Activated CD4-positive, alpha-beta memory T cell treated with anti-CD3 and anti-CD28 coated beads, Interleukin-2, amount 10 ng/mL, durations not matched to agents 7 days and 5 days (primary cell): ENCODE data around the gene ACAD11. TPM values are rescaled to one million over a fixed set of nuclear protein-coding genes. Genes with fewer than 3 reads are reported as not detected.
A peak's percentile ranks its signal among the peaks of the same experiment; 100 is the strongest.

Experiments
- CTCF ChIA-PET: fragments of 350-600 bp; sonication (Branson Sonifier 250); formaldehyde crosslinking; loops from one replicate; lab custom pipeline; 2021; ENCODE audit warnings: antibody characterized with exemption, inconsistent platforms; lab: Charles Lee
- POLR2A ChIA-PET: fragments of 350-600 bp; sonication (Branson Sonifier 250); formaldehyde crosslinking; loops from one replicate; lab custom pipeline; 2021; ENCODE audit warnings: antibody characterized with exemption; lab: Charles Lee
- DNase-seq: peaks from one replicate; pipeline ENCODE4 v3.0.0-alpha.2; 2020
- H3K27ac Mint-ChIP-seq: one replicate; pipeline ENCODE4 v1.8.0; 2021; ENCODE audit warnings: mild to moderate bottlenecking, mixed read lengths
- H3K27me3 Mint-ChIP-seq: one replicate; pipeline ENCODE4 v1.8.0; 2021; ENCODE audit warnings: mixed read lengths
- H3K36me3 Mint-ChIP-seq: one replicate; pipeline ENCODE4 v1.8.0; 2021; ENCODE audit warnings: low read depth, mixed read lengths
- H3K4me1 Mint-ChIP-seq: one replicate; pipeline ENCODE4 v1.8.0; 2021; ENCODE audit warnings: mixed read lengths
- H3K4me3 Mint-ChIP-seq: one replicate; pipeline ENCODE4 v1.8.0; 2021; ENCODE audit warnings: mild to moderate bottlenecking, mixed read lengths
- H3K9me3 Mint-ChIP-seq: one replicate; pipeline ENCODE4 v1.8.0; 2021; ENCODE audit warnings: mixed read lengths
- total RNA-seq, 2 experiments: library from RNA; stranded (reverse); gene quantifications; one replicate each; pipeline ENCODE4 v1.2.3, GENCODE V29; 2021

The ACAD11 gene, protein sequence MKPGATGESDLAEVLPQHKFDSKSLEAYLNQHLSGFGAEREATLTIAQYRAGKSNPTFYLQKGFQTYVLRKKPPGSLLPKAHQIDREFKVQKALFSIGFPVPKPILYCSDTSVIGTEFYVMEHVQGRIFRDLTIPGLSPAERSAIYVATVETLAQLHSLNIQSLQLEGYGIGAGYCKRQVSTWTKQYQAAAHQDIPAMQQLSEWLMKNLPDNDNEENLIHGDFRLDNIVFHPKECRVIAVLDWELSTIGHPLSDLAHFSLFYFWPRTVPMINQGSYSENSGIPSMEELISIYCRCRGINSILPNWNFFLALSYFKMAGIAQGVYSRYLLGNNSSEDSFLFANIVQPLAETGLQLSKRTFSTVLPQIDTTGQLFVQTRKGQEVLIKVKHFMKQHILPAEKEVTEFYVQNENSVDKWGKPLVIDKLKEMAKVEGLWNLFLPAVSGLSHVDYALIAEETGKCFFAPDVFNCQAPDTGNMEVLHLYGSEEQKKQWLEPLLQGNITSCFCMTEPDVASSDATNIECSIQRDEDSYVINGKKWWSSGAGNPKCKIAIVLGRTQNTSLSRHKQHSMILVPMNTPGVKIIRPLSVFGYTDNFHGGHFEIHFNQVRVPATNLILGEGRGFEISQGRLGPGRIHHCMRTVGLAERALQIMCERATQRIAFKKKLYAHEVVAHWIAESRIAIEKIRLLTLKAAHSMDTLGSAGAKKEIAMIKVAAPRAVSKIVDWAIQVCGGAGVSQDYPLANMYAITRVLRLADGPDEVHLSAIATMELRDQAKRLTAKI
- 10 to 100 TPM in 1 of 2 experiments, 1 to 10 TPM in 1; 9.0 to 13.0 TPM for total RNA-seq

DNA sequence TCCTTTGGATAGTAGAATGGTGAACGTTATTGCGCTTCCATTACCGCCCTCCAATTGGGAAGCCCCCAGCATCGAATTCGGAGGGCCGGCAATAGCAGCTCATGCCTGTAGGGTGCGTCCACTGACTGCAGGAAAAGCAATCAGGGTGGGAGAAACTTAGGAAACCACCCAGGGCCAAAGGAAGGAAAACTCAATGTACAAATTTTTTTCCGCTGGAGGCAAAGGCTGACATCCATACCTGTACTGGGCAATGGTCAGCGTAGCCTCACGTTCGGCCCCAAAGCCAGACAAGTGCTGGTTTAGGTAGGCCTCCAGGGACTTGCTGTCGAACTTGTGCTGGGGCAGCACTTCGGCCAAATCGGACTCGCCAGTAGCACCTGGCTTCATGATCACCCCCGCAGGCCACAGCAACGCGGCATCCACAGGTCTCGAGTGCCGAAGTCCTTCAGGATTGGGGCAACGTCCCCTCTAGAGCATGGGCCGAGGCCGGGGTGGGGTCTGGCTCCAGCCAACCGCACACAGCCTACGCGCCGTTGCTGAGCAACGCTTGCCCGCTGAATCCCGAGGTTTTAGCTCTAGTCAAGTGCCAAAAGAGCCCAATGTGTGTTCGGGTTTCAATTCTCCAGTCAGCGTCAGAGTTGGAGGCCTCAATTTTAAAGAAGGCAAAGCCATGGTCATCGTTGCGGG lies at the start of gene ACAD11:
Gene ACAD11 (minus strand): TSS at position 445 of the 687 bp plus-strand sequence. CDS start 58 bp downstream, at position 387.
- ChIA-PET CTCF (interaction anchor here (1.2 to 1.7 kb wide), 2 partner anchors 11 to 200 kb away, joined by 3 to 6 read pairs; no protein-coding TSS in a partner anchor), POLR2A (interaction anchor here (0.9 to 3.1 kb wide), 2 partner anchors 8 to 242 kb away, joined by 3 to 9 read pairs; partner anchors contain the start of gene DNAJC13)
- peak; percentile 37 for DNase-seq
- H3K4me1 Mint-ChIP-seq = peaks cover 36% of the 10 kb centered on the region
- peaks cover 3% of the 10 kb centered on the region for H3K36me3 Mint-ChIP-seq
- peak within 1 kb of the TSS; percentile 93 for H3K4me3 Mint-ChIP-seq
- peak within 1 kb of the TSS; percentile 92 for H3K27ac Mint-ChIP-seq
- no peaks in the 10 kb centered on the region for H3K9me3 Mint-ChIP-seq
- H3K27me3 Mint-ChIP-seq = no peaks in the 10 kb centered on the region

DNA sequence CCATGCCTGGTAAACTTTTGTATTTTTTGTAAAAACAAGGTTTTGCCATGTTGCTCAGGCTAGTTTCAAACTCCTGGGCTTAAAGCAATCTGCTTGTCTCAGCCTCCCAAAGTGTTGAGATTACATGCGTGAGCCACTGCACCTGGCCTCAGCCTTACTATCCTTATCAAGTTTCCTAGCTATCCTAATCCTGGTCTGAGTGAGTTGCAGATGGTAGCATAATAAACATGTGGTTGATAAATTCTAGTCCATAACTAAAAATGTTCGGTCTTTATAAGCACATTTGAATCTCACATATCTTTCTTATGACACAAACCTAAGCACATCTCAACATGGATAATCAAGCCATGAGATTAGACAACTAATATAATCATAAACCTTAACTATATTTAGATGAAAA lies 44.1 kb upstream of the ACAD11 start:
- Mint-ChIP-seq H3K4me3 (no peak overlapping the region), H3K27ac (no peak overlapping the region), H3K9me3 (no peaks in the 10 kb centered on the region), H3K4me1 (no peaks in the 10 kb centered on the region), H3K36me3 (peaks cover 58% of the 10 kb centered on the region), H3K27me3 (no peaks in the 10 kb centered on the region)
- ChIA-PET POLR2A (no interaction called here), CTCF (no interaction called here)
- no peak for DNase-seq

DNA sequence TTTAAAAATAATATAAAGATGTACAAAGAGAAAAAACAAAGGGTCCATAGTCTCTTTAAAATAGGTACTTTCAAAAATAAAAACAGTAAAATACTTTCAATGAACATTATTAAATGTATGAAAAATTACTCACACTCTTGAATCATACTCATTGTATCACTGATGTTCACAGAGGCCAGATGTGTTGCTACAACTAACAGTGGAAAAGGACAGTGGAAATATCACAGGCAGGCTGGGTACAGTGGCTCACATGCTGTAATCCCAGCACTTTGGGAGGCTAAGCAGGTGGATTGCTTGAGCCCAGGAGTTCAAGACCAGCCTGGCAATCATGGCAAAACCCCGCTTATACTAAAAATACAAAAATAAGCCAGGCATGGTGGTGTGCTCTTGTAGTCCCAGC lies 35.8 kb upstream of the ACAD11 start:
- ChIA-PET POLR2A (no interaction called here), CTCF (no interaction called here)
- DNase-seq = no peak
- H3K36me3 Mint-ChIP-seq = peaks cover 45% of the 10 kb centered on the region
- H3K27me3 Mint-ChIP-seq = no peaks in the 10 kb centered on the region
- H3K9me3 Mint-ChIP-seq = no peaks in the 10 kb centered on the region
- H3K27ac Mint-ChIP-seq = no peak overlapping the region
- H3K4me3 Mint-ChIP-seq = no peak overlapping the region
- no peaks in the 10 kb centered on the region for H3K4me1 Mint-ChIP-seq

DNA sequence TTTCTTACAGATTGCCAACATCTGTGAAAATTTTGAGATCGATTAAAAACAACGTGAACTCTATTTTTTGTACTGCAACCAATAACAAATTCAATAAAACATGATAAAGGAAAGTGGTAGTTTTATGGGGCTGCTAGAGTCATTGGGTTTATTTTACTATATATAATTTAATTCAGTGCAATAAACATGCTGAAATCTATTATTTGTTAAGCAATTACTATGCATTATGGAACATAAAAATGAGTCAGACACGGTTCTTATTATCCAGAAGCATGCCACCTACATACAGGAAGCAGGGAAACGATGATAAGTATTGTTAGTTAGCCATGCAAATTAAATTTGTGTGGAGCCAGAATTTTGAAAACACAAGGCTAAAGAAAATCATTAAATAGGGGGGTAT lies 35.4 kb upstream of the ACAD11 start:
- Mint-ChIP-seq H3K27ac (no peak overlapping the region), H3K36me3 (peaks cover 42% of the 10 kb centered on the region), H3K4me3 (no peak overlapping the region), H3K27me3 (no peaks in the 10 kb centered on the region), H3K9me3 (no peaks in the 10 kb centered on the region), H3K4me1 (no peaks in the 10 kb centered on the region)
- CTCF ChIA-PET = no interaction called here
- no peak for DNase-seq
- POLR2A ChIA-PET = no interaction called here

DNA sequence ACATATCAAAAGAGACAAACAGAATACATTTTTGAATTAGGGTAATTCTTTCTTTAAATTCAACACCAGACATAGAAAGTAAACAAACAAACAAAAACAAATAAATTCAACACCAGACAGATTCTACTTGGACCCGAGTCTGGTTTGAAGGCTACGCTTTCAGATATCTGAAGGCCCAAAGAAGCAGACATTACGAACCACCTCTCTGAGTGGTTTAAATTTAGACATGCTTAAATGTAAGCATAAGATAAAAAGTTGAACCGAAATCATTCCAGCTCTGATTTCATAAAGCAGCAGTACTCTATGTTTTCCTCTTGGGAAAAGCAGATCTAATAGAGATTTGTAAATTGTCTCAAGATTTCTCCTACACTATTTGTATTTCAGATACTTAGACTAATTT lies 30.4 kb upstream of the ACAD11 start:
- H3K27me3 Mint-ChIP-seq = no peaks in the 10 kb centered on the region
- ChIA-PET CTCF (no interaction called here), POLR2A (interaction anchor here (0.8 kb wide), 1 partner anchor 16 kb away, joined by 3 read pairs; no protein-coding TSS in a partner anchor)
- H3K4me1 Mint-ChIP-seq = no peaks in the 10 kb centered on the region
- H3K27ac Mint-ChIP-seq = no peak overlapping the region
- H3K36me3 Mint-ChIP-seq = peaks cover 37% of the 10 kb centered on the region
- H3K4me3 Mint-ChIP-seq = no peak overlapping the region
- no peak for DNase-seq
- H3K9me3 Mint-ChIP-seq = no peaks in the 10 kb centered on the region

DNA sequence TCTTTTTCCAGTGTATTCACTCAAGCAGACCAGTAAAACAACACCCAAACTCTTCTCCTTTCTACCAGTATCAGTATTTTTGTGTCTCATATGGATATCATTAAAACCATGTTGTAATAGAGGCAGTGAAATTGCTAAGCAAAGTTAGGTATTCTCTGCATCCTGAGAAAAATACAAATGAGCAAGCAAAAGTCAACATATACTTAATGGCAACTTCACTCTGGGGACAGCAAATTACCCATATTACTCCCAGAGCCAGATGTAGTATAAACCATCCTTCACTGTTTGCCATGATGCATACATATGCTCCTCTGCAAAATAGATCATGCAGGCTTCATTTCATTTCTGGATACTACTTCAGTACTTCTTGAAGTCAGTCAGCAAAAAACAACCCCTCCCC lies 22.6 kb upstream of the ACAD11 start:
- Mint-ChIP-seq H3K4me1 (no peaks in the 10 kb centered on the region), H3K27ac (no peak overlapping the region), H3K27me3 (no peaks in the 10 kb centered on the region), H3K4me3 (no peak overlapping the region), H3K36me3 (peaks cover 29% of the 10 kb centered on the region), H3K9me3 (no peaks in the 10 kb centered on the region)
- ChIA-PET POLR2A (no interaction called here), CTCF (interaction anchor here (0.9 kb wide), 1 partner anchor 9 kb away, joined by 3 read pairs; no protein-coding TSS in a partner anchor)
- no peak for DNase-seq

DNA sequence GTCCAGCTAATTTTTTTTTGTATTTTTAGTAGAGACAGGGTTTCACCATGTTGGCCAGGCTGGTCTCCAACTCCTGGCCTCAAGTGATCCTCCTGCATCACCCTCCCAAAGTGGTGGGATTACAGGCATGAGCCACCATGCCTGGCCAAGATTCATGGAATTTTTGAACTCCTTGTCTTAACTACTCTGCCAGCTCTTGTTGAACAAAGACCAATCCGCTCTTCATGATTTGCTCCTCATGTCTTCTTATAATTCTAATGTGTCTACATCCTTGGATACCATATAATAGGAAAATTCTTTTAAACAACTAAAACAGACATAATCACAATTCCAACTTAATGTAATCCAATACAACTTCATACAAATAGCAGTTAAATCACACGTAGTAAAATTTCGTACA lies 21.8 kb upstream of the ACAD11 start:
- ChIA-PET POLR2A (no interaction called here), CTCF (interaction anchor here (0.8 to 0.9 kb wide), 2 partner anchors 10 to 11 kb away, joined by 3 read pairs; no protein-coding TSS in a partner anchor)
- DNase-seq = no peak
- Mint-ChIP-seq H3K27me3 (no peaks in the 10 kb centered on the region), H3K27ac (no peak overlapping the region), H3K4me1 (no peaks in the 10 kb centered on the region), H3K4me3 (no peak overlapping the region), H3K9me3 (no peaks in the 10 kb centered on the region), H3K36me3 (peaks cover 37% of the 10 kb centered on the region)

DNA sequence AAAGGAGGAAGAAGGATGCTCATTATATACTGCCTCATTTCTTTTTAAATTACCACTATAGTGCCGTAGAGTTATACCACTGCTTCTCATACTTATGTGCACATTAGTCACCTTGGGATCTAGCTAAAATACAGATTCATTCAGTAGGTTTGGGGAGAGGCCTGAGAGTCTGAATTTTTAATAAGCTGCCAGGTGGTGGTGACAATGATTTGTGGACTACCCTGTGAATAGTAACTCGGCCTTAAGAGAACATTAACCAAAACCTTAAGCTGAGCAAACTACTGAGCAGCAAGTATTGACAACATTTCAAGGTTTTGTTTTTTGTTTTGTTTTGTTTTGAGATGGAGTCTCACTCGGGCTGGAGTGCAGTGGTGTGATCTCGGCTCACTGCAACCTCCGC lies 20.3 kb upstream of the ACAD11 start:
- no peak for DNase-seq
- H3K9me3 Mint-ChIP-seq = no peaks in the 10 kb centered on the region
- H3K4me3 Mint-ChIP-seq = no peak overlapping the region
- no peaks in the 10 kb centered on the region for H3K4me1 Mint-ChIP-seq
- no peak overlapping the region for H3K27ac Mint-ChIP-seq
- ChIA-PET CTCF (interaction anchor here (0.6 kb wide), 1 partner anchor 1764 kb away, joined by 3 read pairs; no protein-coding TSS in a partner anchor), POLR2A (interaction anchor here (1.6 kb wide), 1 partner anchor 10 kb away, joined by 4 read pairs; no protein-coding TSS in a partner anchor)
- no peaks in the 10 kb centered on the region for H3K27me3 Mint-ChIP-seq
- H3K36me3 Mint-ChIP-seq = peaks cover 42% of the 10 kb centered on the region

DNA sequence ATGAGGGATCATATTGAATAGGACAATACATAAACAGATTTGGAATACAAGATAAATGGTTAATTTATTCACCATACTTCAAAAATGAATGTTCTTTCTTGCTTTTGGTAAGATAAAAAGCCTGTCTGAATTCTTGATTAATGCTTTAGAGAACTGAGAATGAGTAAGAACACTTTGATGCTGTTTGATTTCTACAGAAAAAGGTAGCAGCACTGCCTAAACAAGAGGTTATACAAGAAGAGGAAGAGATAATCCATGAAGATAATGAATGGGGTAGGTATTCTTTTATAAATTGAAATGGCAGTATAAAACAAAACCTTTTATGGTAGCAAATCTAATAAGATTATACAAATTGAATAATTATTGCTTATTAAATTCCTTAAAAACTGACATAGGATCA lies 15.8 kb upstream of the ACAD11 start:
- DNase-seq = no peak
- H3K4me3 Mint-ChIP-seq = no peak overlapping the region
- ChIA-PET CTCF (no interaction called here), POLR2A (no interaction called here)
- no peaks in the 10 kb centered on the region for H3K9me3 Mint-ChIP-seq
- H3K27me3 Mint-ChIP-seq = no peaks in the 10 kb centered on the region
- no peaks in the 10 kb centered on the region for H3K4me1 Mint-ChIP-seq
- peaks cover 47% of the 10 kb centered on the region for H3K36me3 Mint-ChIP-seq
- no peak overlapping the region for H3K27ac Mint-ChIP-seq

DNA sequence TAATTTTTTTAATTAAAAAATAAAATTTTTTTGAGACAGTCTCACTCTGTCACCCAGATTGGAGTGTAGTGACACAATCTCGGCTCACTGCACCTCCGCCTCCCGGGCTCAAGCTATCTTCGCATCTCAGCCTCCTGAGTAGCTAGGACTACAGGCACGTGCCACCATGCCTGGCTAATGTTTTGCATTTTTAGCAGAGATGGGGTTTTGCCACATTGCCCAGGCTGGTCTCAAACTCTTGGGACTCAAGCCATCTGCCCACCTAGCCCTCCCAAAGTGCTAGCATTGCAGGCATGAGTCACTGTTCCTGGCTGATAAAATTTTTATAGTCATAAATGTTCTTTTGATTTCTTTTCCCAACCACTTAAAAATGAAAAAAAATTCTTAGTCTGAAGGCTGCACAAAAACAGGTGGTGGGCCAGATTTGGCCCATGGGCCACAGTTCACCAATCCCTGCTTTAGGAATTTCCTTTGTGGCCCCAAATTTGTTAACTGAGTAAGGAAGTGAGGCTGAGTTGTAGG lies 9.7 kb upstream of the ACAD11 start:
- POLR2A ChIA-PET = interaction anchor here (1.0 kb wide), 1 partner anchor 8 kb away, joined by 4 read pairs; no protein-coding TSS in a partner anchor

DNA sequence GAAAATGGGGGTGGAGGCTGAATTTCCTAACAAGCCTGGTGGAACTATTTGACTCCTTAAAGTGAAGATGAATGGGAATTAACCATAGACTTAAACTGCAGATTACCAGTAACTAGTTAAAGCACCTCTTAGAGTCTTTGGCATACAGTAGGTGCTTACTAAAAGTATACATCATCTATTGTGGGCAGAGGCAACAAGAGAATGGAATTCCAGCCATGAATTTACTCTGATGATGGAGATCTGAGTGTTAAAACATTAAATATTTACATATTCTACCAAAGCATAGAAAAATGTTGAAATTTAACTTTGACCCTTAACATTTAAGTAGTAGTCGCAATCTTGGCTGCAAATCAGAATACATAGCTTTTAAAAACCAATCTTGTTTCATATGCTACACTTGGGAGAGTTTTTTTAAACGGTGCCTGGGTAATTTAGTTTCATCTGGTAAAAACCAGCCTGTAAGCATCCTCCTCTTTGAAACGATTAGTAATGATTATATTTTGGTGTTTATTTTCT lies 5.7 kb upstream of the ACAD11 start:
- no peak for DNase-seq
- H3K36me3 Mint-ChIP-seq = peaks cover 24% of the 10 kb centered on the region
- CTCF ChIA-PET = no interaction called here
- no peak overlapping the region for H3K27ac Mint-ChIP-seq
- H3K4me3 Mint-ChIP-seq = no peak overlapping the region
- peaks cover 28% of the 10 kb centered on the region for H3K4me1 Mint-ChIP-seq
- POLR2A ChIA-PET = no interaction called here
- no peaks in the 10 kb centered on the region for H3K9me3 Mint-ChIP-seq
- no peaks in the 10 kb centered on the region for H3K27me3 Mint-ChIP-seq

More for the DNA sequence above, 9.7 kb upstream of the ACAD11 start:
- no peak for DNase-seq
- Mint-ChIP-seq H3K9me3 (no peaks in the 10 kb centered on the region), H3K36me3 (peaks cover 34% of the 10 kb centered on the region), H3K27me3 (no peaks in the 10 kb centered on the region), H3K4me1 (peaks cover 10% of the 10 kb centered on the region), H3K27ac (no peak overlapping the region), H3K4me3 (no peak overlapping the region)
- CTCF ChIA-PET = interaction anchor here (1.4 kb wide), 1 partner anchor 9 kb away, joined by 6 read pairs; the partner anchor contains the start of genes ACAD11 and UBA5

DNA sequence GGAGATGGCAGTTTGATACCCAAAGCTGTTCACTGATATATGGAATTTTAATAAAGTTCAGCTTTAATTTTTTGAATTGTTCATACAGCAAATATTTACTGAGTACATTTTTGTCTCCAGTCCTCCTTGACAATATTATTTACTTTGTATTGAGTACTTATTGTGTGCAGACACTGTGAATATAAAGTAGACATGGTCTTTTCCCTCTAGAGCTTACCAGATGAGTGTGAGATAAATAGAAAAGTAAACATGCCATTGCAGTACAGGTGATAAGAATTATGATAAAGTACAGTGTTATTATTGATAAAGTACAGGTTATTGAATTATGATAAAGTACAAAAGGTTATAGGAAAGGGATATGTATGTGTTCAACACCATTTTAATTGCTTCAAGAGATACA lies 2.6 kb upstream of the ACAD11 start:
- no peak overlapping the region for H3K27ac Mint-ChIP-seq
- DNase-seq = no peak
- CTCF ChIA-PET = interaction anchor here (2.0 kb wide), 1 partner anchor 20 kb away, joined by 5 read pairs; no protein-coding TSS in a partner anchor
- POLR2A ChIA-PET = interaction anchor here (1.7 to 3.1 kb wide), 2 partner anchors 22 to 911 kb away, joined by 6 to 7 read pairs; partner anchors contain the start of gene CDV3
- peaks cover 15% of the 10 kb centered on the region for H3K36me3 Mint-ChIP-seq
- no peak overlapping the region for H3K4me3 Mint-ChIP-seq
- H3K4me1 Mint-ChIP-seq = peaks cover 36% of the 10 kb centered on the region
- no peaks in the 10 kb centered on the region for H3K27me3 Mint-ChIP-seq
- no peaks in the 10 kb centered on the region for H3K9me3 Mint-ChIP-seq
